Measurements from ENCODE around the gene METTL2A.

DNA sequence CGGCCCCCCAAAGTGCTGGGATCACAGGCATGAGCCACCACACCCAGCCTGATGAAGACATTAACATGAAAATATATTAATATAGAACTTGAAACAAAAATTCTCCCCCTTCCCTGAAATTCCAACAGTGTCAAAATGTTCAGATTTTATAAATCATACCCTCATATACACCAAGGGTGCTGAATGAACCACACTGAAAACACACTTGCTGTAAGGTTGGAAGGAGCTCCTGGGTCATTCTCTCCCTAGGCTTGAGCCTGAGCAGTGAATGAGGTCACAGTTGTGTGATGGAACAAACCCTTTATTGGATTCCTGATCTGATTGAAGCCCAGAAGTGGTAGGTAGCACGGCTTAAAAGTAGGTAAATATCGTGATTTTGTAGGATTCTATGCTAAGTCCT lies 43.4 kb upstream of the METTL2A start, which contains the start of gene EFCAB3:
- TF ChIP-seq, protein P1, sequence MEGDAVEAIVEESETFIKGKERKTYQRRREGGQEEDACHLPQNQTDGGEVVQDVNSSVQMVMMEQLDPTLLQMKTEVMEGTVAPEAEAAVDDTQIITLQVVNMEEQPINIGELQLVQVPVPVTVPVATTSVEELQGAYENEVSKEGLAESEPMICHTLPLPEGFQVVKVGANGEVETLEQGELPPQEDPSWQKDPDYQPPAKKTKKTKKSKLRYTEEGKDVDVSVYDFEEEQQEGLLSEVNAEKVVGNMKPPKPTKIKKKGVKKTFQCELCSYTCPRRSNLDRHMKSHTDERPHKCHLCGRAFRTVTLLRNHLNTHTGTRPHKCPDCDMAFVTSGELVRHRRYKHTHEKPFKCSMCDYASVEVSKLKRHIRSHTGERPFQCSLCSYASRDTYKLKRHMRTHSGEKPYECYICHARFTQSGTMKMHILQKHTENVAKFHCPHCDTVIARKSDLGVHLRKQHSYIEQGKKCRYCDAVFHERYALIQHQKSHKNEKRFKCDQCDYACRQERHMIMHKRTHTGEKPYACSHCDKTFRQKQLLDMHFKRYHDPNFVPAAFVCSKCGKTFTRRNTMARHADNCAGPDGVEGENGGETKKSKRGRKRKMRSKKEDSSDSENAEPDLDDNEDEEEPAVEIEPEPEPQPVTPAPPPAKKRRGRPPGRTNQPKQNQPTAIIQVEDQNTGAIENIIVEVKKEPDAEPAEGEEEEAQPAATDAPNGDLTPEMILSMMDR (conservative IDR thresholded peaks at IDR 0.05; ENCODE audit: low read depth, low read length), result no peak
- TF ChIP-seq EZH2 (IDR thresholded peaks at IDR 0.05; ENCODE audit: low read length, unreplicated experiment), result no peak
